HK-2 (cell line): ENCODE results near the gene DYNC1I1.

Experiments
- DNase-seq: peaks from one replicate; pipeline ENCODE4 v3.0.0-alpha.2; 2018; ENCODE audit not compliant: unreplicated experiment

Gene DYNC1I1

DNA sequence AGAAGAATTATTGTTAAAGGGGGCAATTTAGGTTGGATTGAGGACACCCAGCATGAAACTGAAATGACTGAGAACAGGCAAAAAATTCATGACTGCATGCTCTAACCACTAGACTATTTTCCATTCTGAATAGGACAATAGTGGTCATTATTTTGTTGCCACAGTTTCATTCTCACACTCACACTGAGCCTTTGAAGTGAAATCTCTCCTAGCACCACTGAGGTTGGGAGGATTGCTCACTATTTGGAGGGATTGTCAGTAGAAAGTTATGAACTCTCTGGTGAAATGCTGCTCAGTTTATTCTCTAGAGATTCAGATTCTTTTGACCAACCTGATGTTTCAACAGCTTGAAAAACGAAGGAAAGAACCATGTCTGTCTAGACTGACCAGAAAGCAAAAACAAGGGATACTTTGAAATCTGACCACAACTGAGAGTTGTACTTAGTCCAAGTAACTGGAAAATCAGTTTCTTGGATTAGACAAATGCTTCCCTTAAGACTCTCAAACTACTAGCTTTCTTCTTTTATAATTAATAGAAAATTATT lies 191.2 kb downstream of the DYNC1I1 start:
- DNase-seq, result no peak

DNA sequence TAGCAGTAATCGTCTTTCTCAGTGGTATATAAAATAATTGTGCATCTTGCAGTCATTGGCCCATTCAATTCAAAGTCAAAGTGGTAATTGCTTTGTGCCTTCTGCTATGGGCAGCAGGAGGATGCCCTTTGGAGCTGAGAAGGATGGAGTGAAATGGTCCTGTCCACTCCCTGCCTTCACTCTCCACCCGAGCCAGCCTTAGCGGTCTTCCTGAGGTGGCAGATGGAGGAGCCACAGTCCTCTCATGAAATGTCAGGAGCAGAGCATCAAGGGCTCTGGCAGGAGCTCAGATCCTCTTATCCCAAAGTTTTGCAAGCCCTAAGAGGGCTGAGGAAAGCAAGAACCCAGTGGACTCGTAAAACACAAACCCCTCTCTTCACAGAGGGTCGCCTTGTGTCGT lies 199.4 kb downstream of the DYNC1I1 start:
- no peak for DNase-seq

DNA sequence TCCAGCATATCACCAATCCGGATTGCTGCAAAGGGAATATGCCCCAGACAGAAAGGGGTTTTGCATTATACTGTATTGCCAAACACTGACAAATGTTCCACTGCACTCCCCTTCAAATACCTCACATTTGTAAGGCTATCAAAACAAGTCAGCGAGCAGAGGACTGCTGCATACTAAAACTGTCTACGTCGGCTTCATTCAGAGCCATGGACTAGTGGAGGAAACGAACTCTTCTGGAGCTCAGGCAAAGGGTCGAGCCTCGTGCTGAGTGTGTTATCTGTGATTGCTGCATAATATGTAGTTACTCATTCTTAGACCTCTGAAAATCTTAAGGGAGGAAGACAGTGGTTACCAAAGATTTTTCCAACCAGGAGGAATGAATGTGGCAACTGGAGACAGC lies 200.2 kb downstream of the DYNC1I1 start:
- DNase-seq, result no peak

DNA sequence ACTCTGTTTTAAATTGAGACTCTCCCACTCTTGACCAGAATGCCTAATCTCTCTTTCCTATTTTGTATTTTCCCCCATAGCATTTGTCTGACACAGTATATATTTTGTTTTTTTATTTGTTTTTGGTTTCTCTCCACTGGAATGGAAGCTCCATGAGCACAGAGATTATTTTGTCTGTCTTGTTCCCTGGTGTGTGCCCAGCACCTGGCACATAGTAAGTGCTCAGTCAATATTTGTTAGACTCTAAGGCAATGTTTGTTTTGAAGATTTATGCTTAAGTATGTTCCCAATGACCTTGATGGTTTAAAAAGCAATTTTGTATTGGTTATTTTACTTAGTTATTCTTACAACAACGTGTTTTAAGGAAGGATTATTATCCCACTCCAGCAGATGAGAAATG lies 201.8 kb downstream of the DYNC1I1 start:
- DNase-seq, result no peak

DNA sequence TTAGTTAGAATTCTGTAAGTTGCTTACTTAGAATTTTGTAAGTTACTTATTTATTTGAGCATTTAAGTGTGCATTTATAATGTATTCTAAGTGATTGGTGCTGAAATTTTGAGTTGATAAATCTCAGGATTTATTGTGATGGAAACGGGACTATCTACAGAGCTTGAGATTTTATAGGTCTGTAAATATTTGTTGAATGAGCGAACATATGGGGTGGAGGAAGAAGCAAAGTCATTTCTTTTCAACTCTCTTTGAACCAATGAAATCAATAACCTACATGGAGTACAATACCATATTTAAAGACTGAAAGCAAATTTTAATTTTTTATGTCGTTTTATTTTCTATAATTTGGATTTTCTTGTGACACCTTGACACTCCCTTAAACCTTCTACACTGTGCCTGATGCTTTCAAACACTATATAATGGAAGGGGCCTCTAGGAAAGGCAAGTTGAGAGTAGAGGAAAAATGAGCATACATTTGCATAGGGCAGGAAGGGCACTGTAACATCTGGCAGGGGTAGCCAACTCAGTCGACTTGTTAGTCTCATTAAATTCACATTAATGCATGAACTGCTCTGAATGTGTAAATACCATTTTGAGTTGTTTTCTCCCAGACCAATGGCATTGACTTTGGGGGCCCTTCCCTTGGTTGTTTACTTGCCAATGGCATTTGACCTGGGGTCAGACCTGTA lies 204.2 kb downstream of the DYNC1I1 start:
- DNase-seq, result no peak

DNA sequence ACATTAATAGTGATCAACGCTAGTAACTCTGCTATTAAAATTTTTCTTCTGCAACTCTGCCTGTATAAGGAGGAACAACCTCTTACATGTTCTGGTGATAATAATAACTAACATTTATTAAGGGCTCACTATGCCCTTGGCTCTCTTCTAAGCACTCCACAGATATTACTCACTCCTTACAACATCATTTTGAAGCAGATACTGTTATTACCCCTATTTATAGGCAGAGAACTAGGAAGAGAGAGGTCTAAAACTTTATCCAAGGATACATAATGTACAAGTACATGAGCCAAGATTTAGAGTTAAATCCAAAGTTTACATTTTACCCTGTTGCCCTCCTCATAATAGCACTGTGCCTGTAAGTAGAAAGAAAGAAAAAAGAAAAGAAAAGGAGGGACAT lies 205.6 kb downstream of the DYNC1I1 start:
- no peak for DNase-seq

DNA sequence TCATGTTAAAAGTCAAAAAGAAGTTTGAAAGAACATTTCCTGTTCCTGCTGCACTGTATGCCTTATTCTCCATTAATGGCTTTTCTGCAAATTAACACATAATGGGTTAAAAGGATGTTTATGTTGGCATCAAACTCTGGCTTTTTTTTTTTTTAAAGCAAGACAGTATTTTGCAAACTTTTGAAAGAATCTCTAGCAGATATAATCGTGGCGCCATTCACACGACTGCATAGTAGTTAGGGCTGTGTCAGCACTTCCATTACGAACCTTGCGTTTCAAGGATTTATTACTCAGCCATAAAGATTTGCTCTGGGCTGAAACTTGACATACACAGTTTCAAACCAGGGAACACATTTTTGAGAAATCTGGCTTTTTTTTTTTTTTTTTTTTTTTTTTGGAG lies 207.8 kb downstream of the DYNC1I1 start:
- no peak for DNase-seq

DNA sequence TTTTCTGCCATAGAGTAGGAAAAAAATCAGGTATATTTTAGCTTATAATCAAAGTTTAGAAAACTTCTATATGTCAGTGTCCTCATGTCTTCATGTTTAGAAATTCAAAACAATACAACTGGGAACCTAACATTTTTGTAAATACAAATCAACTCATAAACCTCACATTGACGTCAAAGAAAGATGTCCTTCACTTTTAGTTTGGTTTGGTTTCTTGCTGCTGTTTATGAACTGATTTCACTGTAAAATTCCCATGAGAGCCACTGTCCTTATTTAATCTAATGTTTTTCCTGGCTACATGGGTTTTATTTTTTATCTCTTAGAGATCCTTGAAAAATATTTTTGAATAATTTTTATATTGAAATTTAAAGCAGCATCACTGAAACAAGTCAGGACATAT lies 208.4 kb downstream of the DYNC1I1 start:
- no peak for DNase-seq

DNA sequence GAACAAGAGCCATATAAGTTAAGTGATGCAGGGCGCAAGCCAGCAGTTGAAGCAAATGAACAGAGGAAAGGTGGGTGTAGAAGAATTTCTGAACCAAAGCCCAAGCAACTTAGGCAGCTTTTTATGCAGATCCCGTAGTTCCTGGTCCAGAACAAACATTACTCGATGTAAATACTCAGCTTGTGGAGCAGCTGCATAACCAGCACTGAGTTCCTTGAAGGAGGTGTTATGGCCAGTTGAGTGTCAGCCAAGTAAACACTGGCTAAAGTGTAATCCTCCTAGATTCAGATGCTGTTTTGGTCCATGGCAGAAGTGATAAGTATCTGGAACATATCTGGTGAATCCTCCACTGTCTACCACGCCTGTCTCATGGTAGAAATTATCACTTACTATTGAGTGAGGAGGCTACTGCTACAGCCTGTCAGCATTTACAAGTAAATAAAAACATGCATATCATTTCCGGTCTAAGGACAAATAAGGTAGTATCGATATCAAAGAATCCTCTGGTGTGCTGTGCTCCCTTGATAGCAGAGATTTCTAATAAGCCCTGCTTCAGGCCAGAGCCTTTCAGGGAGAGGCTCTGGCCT lies 213.9 kb downstream of the DYNC1I1 start:
- DNase-seq, result no peak

DNA sequence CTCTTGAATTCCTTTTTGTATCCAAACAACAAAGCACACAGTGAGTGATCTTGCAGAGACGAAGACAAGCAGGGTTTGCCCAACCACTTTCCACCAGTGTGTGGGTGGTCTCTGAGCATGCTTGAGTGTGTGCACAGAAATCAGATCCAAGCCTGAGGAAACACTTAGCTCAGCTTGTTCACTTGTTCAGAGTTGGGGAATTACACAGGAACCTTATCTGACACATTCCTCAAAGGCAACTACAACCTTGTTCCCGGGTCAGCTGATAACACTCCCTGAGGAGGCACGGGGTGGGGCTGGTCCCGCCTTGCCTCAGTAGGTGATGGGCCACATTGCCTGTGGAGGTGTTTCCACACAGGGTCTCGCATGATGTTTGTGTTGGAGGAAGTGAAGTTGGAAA lies 216.9 kb downstream of the DYNC1I1 start:
- DNase-seq, result no peak

DNA sequence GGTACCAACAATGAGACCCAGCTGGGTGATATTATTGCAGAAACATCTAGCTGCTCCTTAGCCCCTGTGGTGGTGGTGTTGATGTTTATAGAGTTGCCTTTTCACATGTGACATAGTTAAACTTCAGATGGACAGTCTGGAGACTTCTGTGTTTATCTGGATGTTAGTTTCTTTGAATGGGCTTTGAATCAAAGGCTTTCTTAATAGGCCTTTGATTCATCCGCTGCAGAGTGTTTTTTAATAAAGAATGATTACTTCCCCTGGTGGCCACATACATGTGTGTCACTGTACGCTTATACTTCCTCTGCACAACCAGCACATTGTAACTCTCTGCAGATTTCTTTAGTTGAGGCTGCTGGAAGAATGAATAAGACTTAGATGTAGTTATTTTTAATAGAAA lies 221.0 kb downstream of the DYNC1I1 start:
- DNase-seq, result no peak

DNA sequence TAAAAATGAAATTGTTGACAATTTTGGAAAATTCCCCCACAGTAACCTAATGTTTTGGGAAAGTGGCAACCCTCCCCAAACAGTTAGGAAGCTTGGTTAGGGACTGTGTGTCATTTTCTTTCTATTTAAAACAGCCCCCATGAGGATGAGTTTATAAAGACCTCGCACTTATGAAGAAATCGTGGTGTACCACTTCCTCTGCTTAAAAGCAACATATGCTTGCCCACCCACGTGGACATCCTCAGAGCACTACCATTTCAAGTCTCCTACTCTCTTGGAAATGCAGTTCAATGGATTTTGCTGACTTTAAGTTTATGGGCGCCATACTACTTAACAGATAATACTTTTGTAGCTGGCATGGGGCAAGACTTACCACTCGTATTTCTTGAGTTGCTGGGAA lies 223.8 kb downstream of the DYNC1I1 start:
- DNase-seq, result no peak

DNA sequence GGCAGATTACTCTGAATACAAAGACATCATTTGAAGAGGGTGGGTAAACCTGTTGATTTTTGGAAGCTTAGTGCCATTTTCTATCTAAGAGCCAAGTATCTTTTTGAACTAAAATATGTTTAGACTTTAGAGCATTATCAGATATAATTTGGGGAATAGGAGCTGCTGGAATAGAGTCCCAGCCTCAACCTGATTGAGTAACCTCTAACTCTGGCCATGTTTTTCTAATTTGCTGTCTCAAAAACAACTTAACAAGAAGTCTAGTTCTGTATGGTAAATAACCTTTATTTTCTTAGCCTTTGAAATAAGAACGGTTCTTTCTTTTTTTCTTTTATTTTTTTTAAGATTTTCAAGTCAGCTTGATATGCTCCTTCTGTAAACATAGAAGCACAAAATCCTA lies 224.5 kb downstream of the DYNC1I1 start:
- no peak for DNase-seq

DNA sequence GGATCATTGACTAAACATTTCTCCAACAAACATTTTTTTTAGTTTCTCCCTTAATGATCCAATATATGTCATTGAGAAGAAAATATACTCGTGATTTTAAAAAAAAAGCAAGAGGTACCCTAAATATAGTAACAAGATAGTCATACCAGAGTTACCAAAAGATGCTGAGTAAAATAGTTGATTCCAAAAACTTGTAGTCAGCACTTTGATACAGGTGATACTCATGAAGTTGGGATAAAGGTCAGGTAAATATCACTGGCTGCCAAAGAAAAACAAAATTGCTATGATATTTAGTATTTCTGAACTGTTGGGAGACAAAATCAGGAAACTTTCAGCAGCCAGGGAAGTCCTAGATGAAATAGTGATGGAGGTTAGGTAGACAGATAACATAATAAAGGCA lies 225.3 kb downstream of the DYNC1I1 start:
- no peak for DNase-seq

DNA sequence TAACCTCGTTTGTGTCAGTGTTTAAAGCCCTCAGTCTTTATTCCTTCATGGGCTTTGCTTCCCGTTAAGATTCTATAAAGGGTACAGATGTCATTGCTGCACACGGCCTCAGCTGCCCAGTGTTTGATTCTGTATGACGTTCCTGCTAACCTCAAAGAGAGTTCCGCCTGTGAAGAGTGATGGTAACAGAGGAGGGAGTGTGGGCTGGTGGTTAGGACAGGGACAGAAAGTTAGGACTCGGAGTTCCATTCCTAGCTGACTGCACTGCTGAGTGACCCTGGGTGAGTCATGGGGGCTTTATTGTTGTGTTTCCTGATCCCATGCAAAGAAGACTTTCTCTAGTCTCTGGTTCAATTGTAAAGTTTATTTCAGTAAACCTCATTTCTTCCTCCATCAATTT lies 227.1 kb downstream of the DYNC1I1 start:
- no peak for DNase-seq

DNA sequence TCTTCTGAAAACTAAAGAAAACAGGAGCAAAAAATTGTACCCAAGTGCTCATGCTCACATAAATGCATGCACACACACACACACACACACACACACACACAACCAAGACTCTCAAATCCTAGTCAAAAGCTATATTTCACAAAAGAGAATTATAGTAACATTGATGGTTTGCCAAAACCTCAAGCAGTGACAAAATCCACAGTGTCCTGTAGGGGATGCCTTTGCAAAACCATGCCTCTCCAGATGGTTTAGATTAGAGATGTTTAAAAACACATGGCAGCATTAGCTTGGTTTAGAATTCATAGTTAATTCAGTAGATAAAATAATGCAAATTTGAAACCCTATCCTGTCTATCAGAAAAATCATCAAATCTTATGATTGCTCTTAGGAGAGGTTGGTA lies 232.2 kb downstream of the DYNC1I1 start:
- DNase-seq, result no peak

DNA sequence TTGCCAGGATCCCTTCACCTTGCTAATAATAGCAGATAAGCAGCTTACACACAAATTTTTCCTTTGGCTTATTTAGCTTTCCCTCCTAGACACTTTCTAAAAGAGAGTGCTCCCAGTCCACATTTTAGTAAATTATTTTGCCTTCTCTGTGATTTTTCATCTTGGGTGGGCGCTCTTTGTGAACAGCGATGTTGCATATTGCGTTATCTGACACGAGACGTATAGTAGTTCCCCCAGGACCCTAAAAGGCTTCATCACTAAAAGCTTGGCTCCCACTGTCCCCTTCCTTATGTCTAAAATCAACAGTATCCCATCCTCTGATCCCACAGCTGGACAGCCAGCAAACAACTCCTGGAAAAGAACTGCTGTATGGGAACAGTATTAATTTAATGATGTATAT lies 232.9 kb downstream of the DYNC1I1 start:
- no peak for DNase-seq

DNA sequence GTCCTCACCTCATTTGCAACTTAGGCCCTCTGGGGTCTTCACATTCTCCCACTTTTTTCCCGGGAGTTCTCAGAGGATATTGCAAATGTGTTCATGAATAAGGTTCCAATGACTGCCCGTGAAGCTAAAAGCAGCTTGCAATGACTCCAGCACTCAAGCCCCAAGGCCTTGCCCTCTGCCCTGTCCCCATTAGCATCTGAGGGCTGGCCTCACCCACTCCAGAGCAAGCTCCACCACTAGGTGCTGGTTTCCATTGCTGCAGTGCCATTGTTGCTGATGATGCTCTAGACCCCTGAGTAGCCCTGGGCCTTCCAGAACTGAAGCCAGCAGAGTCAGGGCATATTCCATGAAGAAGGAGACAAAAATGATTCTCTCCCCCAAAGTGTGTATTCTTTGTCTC lies 236.8 kb downstream of the DYNC1I1 start:
- DNase-seq, result no peak

DNA sequence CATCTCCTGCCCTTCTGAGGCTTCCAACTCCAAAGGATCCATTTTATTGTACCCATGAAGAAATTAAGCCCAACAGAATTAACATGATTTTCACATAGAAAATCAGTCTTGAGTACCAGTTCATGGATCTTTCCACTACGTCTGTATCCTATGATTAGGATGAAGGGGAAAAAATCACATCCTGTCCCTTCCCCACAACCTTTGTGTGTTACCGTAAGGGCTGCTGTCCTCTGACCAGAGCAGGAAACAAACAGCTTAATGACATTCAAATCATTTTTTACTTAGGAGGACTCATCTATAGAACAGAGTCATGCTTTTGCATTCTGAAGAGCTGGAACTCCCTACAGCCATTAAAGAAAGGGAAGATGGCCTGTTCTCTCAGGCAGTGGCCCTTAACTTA lies 241.5 kb downstream of the DYNC1I1 start:
- DNase-seq, result no peak

DNA sequence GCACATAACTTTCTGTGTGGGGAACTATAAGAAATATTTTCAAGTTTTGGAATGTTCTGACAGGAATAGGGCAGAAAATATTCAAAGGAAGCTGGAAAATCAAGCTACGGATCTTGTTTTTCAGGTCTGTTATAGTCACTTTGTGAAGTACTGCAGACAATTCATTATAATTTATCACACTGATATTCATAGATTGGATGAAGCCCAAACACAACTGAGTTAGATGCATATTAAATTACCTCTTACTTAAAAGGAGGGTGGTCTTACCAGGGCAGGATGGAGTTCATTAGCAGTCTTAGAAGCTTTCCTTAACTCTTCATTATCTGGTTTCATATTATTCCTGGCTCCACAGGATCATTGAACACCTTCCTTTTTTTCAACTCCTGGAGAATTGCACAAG lies 242.3 kb downstream of the DYNC1I1 start:
- DNase-seq, result no peak

DNA sequence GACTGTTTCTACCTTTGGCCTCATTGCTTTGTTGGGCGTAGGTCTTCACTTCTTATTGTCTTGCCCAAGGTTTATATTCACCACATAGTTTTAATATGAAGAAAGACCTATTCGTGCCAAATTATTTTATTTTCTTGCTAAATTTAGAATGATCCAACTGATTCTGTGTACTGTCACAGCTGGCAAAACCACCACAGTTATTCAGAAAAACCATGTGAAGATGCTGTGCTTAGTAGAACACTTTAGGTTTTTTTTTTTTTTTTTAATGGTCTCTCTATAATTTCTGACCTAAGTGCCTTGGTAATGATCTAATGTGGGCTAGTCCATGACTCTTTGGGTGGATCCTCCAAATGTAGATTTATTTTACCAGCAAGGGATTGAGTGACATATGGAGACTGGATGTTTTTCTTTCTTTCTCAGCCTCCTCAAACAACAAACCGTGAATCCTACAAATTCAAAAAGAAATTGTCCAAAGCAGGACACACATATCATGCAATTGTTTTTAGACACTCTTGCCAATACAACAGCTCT lies 243.8 kb downstream of the DYNC1I1 start:
- no peak for DNase-seq

DNA sequence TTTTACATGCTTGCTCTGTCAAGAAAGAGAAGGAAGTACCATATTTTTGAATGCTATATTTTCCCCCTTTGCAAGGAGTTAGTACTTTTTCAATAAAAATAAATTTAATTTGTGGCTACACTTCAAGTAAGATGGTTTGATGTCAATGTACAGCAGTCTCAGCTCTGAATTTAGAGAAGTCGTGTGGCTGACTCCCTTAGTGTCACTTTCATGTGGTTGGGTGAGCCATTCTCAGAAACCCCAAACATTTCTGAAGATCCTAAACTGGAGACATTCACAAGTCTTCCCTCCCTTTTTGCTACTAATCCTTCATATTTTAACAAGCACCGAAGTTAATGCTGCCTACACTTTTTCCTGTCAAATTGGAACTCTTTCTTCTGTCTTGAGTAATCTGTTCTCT lies 244.4 kb downstream of the DYNC1I1 start:
- DNase-seq, result no peak

DNA sequence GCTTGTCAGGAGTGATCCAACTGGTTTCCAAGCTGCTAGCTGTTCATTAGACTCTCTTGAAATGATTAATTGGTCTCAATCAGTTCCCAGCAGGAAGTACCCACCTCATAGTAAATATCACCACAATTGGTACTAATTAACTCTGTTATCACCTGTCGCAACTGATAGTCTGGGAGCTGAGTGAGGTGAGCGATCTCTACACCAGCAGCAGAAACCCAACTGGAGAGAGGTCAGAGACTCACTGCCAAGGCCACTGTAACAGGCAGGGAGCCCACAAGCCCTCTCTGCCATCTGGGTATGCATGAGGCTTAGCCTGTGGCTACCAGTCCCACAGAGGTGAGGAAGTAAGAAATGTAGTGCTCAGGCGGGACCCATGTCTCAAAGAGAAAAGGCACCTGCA lies 245.5 kb downstream of the DYNC1I1 start:
- no peak for DNase-seq

DNA sequence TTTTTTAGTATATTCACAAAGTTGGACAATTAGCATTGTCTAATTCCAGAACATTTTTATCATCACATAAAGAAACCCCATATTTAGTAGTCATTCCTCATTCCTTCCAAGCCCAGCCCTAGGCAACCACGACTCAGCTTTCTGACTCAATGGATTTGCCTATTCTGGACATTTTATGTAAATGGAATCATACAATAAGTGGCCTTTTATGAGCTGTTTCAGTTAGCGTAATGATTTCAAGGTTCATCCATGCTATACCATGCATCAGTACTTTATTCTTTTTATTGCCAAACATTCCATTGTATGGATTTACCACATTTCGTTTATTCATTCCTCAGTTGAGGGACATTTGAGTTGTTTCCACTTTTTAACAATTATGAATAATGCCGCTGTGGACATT lies 249.2 kb downstream of the DYNC1I1 start:
- DNase-seq, result no peak
